ENCODE results near the gene PCED1B.

- TF ChIP-seq EZH2phosphoT487 (IDR thresholded peaks at IDR 0.05) (no peak), CTCF (IDR thresholded peaks at IDR 0.05) (no peak)
These were observed 6.4 kb downstream of the PCED1B start for GRCh38 chr12:47085815-47086252.

All from neural progenitor cell (in vitro differentiated cells).